Anterior cingulate cortex (tissue), 58 donors: ENCODE data around the gene SUSD5.
A peak's percentile ranks its signal among the peaks of the same experiment; 100 is the strongest.
"Not testable (repeated sequence)": the region's sequence is repeated elsewhere in the genome, so short reads cannot be mapped to it uniquely, and the experiment has no call there.

Experiments
- DNase-seq, 58 donors: peaks; one replicate each; lab custom pipeline; 2025; lab: John Stamatoyannopoulos, UW

Gene SUSD5

DNA sequence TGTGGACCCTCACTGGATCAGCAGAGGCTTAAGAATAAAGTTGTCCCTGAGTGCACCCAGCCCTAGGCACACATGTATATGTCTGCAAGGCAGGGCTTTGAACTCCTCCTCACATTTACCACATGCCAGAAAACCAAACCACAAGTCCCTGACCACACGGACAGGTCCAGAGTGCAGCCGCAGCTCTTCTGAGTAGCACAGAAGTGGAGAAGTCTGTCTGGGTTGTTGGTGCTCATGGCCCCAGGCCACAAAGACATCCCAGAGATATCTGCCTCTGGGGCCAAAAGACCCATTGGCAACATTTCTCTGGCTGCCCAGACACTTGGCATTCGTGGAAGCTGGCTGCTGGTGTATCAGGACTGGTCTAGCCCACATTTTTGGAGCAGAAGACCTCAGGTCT, 17.4 kb downstream of the SUSD5 start:
- no peak for DNase-seq

DNA sequence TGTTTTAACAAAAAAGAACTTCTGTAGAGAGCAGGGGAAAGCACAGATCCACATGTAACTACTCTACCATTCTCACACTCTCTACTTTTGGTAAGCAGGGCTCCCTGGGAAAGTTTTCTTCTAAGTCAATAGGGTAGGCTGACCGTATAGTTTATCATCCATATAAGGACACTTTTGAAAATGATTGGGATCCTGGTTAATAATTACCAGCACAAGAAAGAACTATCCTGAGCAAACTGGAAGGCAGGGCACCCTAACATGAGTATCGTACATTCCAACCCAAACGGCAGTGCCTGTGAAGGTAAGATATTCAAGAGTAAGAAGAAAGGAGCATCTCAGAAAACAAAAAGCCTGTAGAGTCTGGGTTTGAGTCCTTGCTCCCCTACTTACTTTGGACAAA, 22.1 kb downstream of the SUSD5 start:
- DNase-seq, result no peak

DNA sequence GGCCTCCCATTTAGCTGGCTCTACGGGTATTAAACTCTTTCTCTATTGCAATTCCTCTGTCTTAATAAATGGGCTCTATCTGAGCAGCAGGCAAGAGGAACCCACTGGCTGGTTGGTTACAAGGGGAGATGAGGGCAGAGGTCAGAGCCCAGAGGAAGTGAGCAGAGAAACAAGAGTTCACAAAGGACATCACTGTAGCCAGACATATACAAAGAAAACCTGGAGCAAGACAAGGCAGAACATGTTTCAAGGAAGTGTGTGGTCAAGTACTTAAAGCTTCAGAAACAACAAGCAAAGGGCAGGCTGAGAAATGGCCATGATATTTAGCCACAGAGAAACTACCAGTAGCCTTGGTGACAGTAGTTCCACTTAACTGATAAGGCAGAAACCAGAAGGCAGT, 24.3 kb downstream of the SUSD5 start:
- no peak for DNase-seq

DNA sequence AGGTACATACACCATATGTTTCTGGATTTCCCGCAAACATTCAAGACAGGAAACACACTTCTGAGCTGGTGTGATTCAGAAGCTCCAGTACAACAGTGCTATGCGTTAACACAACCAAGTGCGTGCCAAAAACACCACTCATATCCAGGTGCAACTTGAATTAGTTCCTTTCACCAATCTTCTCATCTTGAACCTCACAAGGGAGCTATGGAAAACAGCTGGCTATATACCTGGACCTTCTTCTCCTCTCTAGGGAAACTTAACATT, 31.3 kb downstream of the SUSD5 start:
- no peak for DNase-seq

DNA sequence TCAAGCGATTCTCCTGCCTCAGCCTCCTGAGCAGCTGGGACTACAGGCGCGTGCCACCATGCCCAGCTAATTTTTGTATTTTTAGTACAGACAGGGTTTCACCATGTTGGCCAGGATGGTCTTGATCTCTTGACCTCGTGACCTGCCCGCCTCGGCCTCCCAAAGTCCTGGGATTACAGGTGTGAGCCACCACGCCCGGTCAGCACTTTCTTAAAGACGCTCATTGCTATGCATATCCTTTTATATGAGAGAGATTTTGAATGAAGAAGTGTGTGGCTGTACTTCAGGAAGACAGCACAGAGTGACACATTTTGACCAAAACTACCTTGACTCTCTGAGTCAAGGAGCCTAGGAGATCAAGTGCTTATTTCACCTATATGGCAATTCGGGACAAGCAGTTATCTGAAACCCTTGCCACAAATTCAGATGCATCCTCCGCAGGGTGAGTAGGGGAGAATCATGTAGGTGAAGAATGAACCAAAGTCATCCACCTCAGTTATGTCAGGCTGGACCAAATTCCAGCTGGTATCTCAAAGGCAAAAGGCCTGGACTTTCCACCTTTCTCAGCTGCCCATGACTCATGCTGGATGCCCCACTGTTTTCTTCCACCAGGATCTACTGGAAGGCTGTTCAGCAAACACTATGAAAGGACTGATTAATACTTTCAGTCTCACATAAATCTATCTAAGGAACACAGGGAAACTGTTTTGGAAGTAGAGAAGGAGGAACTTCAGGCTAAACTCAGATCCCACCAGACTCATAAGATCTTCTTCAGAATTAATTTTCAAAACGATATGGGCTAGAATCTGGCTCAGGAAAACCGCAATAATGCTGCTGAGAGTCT, 31.9 kb downstream of the SUSD5 start:
- no peak for DNase-seq

DNA sequence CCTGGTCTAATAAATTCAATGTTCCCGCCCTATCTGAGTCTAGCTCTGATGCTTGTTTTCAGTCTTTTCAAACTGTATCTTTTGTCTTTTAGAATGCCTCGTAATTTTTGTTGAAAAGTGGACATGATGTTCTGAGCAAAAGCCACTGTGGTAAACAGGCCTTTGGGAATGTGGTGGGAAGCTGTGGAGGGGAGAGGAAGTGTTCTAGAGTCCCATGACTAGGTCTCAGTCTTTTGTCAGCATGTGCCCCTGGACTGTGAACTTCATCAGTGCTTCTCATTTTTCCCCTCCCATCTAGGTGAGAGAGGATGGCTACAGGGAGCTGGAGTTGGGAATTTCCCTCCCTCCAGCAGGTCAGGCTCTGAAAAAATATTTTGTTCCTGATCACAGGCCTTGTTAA, 33.7 kb downstream of the SUSD5 start:
- no peak for DNase-seq

DNA sequence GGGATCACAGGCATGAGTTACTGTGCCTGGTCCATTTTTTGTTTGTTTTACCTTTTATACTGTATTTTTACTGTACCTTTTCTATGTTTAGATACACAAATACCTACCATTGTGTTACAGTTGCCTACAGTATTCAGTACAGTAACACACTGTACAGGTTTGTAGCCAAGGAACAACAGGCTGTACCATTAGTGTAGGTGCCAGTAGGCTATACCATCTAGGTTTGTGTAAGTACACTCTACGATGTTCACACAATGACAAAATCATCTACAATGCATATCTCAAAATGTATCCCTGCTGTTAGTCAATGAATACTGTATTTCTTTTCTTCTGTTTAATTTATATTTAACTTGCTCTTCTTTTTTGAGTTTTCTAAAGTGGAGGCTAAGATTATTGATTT, 37.0 kb downstream of the SUSD5 start:
- not testable (repeated sequence) for DNase-seq

DNA sequence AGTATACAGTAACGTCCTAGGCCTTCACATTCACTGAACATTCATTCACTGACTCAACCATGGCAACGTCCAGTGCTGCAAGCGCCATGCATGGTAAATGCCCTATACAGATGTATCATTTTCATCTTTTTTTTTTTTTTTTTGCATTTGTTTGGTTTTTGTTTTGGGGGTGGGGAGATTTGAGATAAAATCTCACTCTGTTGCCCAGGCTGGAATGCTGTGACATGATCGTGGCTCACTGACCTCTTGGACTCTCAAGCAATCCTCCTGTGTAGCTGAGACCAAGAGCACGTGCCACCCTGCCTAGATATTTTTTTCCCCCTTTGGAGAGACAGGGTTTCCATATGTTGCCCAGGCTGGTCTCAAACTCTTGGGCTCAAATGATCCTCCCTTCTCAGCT, 37.4 kb downstream of the SUSD5 start:
- no peak for DNase-seq

DNA sequence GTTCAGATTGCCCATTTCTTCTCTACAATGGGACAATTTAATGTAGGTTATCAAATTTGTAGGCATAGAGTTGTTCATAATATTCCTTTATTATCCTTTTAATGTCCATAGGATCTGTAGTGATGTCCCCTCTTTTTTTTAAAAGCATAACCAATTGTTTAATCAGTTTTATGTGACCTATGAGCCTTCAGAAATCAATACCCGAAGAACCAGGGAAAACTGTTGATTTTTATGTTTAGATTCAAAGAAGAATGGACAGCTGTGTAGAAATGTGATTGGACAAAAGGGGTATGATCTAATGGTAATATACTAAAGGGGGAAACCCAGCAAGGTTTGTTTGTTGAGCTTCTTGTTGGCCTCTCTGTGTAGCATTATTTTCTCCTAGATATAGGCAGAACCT, 39.5 kb downstream of the SUSD5 start:
- DNase-seq, result no peak

DNA sequence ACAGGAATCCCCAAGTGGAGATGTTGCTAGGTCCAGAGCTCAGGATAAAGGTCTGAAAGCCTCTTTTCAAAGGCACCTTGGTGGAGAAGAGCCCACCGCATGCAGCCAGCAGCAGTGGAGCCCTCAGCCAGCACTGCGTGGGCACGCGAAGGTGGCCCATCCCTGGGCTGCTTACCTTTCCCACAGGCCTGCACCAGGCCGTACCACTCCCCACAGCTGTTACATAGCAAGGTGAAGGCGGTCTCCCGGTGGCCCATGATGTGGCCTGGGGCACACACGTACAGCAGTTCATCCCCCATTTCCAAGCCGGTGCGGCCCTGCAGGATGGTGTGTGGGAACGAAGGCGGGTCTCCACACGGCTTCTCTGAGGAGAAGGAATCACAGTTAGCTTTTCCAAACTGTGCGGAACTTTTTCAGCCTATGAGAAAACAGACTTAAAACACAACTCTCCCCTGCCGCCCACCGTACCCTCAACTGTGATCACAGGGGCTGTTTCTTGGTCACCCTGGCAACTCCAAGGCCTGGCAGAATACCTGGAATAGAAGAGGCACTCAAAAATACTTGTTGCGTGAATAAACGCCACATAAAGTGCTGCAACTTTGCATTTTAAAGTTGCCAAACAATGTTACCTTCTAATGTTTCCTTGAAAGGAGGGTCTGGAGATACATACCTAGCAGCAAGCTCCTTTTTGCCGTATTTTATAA, 43.7 kb downstream of the SUSD5 start:
- no peak for DNase-seq

DNA sequence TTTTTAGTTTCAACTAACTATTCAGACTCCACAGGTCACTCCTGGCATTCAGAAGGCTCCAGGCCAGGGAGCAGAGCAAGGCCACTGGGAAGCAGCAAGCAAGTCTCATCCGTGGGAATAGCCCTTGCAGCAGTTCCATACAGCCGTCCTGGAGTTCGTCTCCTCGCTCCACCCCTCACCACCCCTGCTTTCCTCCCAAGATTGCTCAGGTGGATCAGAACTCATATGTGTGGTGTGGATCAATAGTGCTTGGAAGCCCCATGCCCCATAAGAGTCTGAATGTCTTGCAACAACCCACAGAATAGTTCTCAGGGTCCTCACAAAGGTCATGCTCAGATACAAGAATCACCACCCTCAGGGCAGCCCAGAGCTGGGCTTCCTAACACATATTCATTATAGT, 44.5 kb downstream of the SUSD5 start:
- DNase-seq, result no peak

DNA sequence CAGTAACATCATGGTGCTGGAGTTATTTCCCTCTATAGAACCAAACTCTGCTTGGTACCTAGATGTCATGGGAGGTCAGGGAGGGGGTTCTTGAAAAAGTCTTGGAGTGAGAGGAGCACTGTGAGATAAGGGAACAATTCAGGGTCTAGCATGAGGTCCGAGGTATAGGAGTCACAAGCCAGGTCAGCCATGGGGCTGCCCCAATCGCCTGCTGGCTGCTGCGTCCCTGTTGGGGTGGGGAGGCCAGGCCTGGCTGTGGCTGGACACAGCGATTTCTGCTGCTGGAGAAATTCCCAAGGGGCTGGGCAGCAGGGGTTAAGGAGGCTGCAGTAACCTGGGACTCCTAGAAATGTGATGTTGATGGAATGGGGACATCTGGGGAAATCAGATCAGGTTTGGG, 44.9 kb downstream of the SUSD5 start:
- no peak for DNase-seq

DNA sequence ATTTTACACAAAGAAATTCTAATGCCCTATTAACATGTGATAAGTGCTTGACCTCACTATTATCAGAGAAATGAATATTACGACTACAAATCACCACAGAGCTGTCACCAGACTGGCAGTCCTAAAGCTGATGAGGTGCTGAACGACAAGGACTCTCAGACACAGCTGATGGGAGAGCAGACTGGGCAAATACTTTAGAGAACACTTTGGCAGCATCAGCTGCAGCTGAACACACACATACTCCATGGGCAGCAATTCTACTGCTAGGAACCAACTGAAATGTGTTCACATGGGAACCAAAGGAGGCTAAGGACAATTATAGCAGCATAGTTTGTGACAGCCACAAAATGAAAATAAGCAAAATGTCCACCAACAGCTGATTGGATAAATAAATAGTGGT, 45.5 kb downstream of the SUSD5 start:
- peak in 1 of 58 donors; percentile 6 for DNase-seq

DNA sequence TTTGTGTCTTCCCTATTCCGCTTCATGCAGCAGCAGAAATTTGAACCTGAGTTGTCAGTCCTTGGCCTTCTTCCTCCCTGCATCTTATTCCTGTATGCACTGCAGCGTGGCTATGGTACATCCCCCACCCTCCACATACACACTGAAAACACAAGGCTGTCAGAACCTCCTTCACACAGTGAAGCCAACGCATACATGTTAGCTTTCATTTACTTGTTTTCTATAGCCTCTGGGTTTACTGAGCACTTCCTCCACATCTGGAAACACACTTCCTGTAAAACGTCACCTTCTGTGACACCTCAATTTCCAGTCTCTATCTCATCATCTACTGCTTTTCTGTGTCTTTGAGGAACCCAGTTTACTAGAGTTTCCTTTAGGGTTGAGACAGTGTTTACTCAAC, 47.0 kb downstream of the SUSD5 start:
- DNase-seq, result no peak

DNA sequence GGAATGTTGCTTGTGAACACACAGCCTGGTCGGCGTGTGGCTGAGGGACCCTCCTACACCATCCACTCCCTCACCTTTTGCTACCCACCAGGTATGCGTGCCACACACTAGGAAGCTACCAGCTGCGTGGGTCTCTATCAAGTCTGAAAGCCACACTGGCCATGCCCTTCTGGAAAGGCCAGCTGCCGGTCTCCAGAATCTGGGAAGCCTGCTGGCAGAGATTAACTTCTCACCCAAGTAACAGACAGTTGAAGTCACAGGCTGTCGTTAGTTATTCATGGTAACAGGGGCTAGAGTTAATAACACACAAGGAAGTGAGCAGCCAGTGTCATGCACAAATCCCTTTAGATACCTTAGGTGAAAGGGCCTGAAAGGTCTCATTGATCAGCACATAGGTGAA, 48.1 kb downstream of the SUSD5 start:
- DNase-seq, result no peak

DNA sequence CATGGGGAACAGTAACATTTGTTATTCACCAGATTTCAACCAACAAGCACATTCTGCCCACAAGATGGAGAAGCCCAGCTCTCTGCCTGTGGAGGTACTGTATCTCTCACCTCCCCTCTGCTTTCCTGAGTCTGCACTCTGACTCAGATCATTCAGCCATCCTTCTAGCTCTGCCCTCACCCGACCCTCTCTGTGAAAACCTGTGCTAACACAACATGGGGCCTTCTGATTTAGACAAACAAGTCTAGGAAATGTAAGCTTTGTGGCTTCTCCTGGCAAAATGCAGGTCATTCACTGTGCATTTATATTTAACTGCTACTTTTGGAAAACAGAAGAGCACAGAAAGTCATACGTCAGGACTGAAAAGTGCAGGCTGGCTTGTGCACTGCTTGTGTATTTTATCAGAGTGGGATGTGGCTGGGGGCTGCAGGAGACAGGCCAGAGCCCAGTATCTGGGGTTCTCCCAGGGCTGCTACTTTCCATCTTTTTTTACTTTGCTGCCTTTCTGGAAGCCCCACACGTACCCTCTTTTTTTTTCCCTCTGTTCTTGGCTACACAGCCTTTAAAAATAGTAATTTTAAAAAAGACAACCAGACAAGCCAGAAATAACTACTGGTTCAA, 50.8 kb downstream of the SUSD5 start:
- no peak for DNase-seq

DNA sequence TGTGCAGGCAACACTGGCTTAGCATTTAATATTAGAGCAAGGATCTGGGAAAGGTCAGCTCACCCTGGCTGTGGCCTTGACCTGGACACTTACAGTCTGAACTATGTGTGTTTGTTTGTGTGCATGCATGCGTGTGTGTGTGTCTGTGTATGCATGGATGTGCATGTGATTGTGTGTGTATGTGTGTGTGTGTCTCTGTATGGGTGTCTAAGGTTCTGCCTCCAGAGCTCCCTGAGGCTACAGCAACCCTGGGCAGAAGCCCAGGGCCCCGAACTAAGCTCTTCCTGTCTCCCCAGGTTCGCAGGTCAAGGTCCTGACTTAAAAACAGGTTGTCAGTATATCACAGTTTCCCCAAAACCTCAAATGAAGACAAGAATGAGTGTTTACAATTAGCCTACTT, 51.3 kb downstream of the SUSD5 start:
- DNase-seq, result no peak

DNA sequence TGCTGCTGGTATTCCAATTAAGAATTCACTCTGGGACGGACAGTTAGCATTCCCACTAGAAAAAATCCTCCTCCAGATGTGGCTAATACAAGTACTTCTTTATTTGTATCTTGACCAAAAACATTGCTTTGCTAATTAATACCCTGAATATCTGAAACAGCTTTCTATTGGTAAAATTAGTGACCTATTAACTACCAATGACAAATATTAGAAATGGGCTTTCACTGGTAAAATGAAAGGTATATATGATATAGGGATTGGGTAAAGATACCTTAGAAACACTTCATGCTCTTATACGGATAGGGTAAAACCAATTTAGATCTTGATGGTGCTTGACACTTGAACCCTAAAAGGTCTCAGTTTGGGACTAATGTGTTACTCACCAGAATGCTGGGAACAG, 52.5 kb downstream of the SUSD5 start:
- DNase-seq, result no peak

DNA sequence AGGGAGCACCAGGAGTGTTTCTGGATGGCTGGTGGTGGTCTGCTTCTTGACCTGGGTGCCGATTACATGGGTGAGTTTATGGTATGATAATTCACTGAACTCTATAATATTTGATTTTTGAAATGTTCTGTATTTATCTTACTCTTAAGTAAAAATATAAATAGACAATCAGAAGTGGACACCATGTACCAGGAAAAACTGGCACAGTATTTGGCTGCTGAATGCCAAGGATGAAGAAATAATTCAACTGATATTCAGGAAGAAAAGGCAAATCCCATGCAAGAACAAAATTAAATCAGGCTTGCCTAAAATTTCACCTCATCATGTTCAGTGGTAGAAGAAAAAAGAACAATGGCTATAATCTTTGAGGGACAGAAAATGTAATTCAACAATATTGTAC, 53.2 kb downstream of the SUSD5 start:
- no peak for DNase-seq

DNA sequence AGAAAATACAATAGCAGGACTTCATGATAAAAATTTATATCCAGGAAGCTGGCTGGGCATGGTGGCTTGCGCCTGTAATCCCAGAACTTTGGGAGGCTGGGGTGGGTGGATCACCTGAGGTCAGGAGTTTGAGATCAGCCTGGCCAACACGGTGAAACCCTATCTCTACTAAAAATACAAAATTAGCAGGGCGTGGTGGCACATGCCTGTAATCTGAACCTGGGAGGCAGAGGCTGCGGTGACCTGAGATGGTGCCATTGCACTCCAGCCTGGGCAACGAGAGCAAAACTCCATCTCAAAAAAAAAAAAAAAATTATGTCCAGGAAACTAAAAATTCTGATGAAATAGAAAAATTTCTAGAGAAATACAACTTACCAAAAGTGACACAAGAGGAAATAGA, 56.0 kb downstream of the SUSD5 start:
- DNase-seq, result not testable (repeated sequence)

DNA sequence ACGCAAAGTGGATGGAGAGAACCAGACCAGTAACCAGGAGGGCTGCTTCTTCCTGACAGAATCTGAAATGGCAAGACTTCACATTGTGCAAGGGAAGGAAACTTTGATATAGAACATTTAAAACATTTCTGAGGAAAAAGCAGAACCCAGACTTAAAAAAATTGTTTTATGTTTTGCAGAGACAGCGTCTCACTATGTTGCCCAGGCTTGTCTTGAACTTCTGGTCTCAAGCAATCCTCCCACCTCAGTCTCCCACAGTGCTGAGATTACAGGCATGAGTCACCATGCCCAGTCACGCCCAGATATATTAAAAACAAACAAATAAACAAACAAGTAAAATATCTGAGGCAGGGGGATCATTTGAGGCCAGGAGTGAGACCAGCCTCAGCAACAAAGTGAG, 58.6 kb downstream of the SUSD5 start:
- DNase-seq, result no peak

DNA sequence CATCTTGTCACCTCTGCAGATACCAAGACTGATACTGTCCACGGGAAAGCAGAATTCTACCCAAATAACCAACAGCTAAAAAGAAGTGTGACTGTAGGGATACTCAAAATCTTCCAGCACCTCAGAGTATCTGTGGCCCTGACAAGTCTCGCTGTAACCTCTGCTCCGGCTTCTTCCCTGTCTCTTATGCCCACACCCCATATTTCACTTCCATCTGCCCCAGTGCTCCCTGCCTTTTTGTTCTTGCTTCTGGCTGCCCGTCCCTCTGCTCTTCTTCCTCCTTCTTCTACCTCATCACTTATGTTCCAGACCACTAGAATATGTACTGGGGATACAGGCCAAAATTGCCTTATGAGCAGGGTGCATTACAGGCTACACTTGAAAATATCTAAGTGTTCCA, 59.4 kb downstream of the SUSD5 start:
- DNase-seq, result no peak
